ENCODE results near the gene PPP2R3B. TPM values are rescaled to one million over a fixed set of nuclear protein-coding genes. Genes with fewer than 3 reads are reported as not detected.
"Not testable (repeated sequence)": the region's sequence is repeated elsewhere in the genome, so short reads cannot be mapped to it uniquely, and the experiment has no call there.

The PPP2R3B gene
- polyA plus RNA-seq, 1 donor, result 282 TPM

GRCh38 chrX:352582-353314 is 34.0 kb downstream of the PPP2R3B start:
- no peak for DNase-seq

- DNase-seq, result no peak
Observed at GRCh38 chrX:352181-352580, 34.5 kb downstream of the PPP2R3B start.

DNA sequence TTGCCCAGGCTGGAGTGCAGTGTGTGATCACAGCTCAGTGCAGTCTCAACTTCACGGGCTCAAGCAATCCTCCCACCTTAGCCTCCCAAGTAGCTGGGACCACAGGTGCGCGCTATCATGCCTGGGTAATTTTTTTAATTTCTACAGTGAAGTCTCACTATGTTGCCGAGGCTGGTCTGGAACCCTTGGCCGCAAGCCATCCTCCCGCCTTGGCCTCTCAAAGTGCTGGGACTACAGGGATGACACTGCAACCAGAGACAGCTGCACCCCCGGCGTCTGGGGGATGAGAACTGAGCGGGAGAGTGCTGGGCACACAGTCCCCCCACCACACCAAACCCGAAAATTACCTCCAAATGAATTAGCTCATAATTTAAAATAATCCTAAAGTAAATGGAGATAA is 35.0 kb downstream of the PPP2R3B start:
- DNase-seq, result no peak

- not testable (repeated sequence) for DNase-seq
Observed at GRCh38 chrX:351324-351641, 35.4 kb downstream of the PPP2R3B start.

- no peak for DNase-seq
Observed at GRCh38 chrX:350534-351323, 36.0 kb downstream of the PPP2R3B start.

GRCh38 chrX:350148-350533 is 36.6 kb downstream of the PPP2R3B start:
- no peak for DNase-seq

DNA sequence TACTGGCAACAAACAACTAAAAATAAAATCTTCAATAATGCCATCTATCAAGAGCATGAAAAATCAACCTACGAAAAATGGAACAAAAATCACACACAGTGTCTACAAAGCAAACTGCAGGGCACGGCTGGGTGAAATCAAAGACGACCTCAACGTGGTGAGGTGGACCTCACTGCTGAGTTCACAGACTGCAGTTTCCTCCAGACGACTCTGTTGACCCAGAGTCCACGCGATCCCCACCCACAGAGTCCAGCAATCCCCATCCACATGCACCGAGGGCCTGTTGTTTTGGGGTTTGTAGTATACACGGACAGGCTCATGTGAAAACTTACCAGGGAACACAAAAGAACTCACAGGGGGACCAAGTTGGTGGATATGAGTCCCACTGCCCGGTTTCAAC is 37.0 kb downstream of the PPP2R3B start:
- DNase-seq, result no peak

GRCh38 chrX:349196-349595 is 37.5 kb downstream of the PPP2R3B start:
- no peak for DNase-seq

GRCh38 chrX:348461-349117 is 38.1 kb downstream of the PPP2R3B start:
- no peak for DNase-seq

GRCh38 chrX:347351-348117 is 39.2 kb downstream of the PPP2R3B start:
- no peak for DNase-seq

DNA sequence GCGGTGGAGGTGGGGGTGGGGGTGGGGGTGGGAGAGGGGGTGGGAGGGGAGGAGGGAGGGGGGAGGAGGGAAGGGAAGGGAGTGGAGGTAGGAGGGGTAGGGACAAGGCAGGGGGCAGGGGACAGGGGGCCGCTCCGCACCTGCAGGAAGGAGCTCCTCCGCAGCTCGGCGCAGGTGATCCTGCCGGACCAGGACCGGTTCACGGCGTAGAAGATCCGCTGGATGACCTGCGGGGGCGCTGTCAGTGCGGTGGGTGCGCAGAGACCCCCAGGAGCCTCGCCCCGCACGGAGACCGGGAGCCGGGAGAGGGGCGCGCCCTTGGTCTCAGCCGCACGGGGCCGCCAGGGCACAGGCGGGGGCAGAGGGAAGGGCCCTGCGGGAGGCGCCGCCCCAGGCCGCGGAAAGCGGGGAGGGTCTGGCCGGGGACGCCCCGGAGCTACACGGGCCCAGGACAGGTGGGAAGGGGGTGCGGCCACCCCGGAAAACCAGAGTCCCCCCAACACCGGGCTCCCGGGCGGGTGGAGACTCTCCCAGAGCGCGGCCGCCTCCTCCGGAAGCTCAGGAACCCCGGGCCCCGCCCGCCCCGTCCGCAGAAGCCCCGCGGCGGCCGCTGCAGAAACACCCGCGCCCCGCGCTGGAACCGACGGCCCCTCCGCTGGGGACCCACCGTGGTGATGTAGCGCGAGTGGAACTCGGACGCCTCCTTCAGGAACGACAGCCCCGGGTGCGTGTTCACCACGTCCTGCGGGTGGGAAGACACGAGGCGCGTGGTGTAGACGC is 40.5 kb downstream of the PPP2R3B start:
- no peak for DNase-seq

DNA sequence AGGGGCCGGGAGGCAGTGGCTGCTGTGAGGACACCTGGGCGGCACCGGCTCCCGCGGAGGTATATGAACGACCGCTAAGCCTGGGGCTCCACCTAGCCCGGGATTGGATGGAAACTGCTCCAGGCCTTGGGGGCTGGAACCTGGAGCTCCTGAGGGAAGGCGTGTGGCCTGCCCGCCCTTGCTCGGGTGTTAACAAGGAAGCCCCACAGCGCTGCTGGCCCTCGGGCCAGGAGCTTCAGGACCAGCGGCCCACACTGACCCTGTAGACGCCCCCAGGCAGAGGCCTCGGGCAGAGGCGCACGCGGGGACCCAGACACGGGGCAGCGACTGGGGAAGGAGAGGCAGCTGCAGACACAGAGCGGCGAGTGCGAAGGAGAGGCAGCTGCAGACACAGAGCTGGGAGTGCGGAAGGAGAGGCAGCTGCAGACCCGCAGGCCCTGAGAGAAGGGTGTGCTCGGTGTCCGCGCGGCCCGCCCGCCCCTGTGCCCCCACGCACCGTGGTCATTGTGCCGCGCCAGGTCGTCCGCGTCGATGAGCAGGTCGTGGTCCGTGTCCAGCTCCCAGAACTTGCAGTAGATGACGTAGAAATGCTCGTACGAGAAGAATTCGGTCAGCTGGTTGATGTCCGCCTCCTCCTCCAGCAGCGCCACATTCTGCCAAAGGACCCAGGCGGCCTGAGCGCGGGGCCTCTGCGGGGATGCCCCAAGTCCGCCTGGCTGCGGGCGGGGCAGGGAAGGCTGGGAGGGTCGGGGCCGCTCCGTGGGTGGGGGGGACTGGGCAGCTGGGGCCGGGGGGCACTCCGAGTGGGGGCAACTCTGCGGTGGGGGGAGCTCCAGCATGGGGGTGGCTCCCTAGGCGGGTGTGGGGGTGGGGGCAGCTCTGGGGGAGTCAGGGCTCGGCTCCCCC is 41.4 kb downstream of the PPP2R3B start:
- DNase-seq, result no peak

DNA sequence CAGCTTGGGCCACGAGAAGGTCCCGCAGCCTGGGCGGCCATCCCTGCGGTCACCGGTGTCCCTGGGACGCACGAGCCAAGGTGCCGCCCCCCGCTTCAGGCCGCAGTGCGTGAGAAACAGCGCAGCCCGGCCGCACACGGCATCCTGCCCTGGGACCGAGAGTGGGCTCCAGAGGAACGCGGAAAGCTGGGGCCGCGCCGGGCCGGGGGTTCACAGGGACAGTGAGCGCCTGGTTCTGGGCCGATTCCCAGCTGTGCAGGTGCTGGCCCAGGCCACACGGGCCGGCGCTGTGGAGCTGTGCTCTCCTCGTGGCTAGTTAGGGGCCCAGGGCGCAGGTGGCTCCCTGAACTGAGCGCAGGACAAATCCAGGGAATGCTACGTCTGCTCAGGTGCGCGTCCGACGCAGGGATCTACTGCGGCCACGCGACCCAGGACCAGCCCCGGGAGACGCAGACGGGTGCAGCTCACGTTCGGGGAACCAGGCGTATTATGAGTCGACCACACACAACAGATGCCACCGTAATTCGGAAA is 42.3 kb downstream of the PPP2R3B start:
- no peak for DNase-seq

DNA sequence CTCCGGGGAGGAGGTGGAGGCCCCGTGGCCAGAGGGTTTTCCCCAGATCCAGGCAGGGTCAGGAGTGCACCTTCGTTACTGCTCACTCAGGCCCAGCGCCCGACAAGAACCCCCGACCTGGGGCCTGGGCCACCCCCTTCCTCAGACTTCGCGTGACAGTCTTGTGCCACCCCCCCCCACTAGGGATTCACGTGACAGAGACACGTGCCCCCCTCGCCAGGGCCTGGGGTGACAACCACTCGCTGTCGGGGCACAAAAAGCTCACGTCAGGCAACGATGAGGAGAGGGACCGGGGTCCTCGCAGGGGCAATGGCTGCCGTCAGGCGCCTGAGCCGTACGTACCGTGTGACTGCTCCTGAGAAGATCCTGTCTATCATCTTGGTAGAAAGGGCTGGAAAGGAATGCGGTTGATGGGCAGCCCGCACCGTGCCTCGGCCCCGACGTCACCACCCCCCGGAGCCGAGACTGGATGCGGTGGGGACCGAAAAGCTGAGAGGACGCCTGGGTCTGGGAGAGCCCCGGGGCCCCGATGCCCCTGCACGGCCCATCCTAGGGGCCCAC is 45.1 kb downstream of the PPP2R3B start:
- DNase-seq, result no peak

- no peak for DNase-seq
Observed at GRCh38 chrX:340641-341423, 45.9 kb downstream of the PPP2R3B start.

DNA sequence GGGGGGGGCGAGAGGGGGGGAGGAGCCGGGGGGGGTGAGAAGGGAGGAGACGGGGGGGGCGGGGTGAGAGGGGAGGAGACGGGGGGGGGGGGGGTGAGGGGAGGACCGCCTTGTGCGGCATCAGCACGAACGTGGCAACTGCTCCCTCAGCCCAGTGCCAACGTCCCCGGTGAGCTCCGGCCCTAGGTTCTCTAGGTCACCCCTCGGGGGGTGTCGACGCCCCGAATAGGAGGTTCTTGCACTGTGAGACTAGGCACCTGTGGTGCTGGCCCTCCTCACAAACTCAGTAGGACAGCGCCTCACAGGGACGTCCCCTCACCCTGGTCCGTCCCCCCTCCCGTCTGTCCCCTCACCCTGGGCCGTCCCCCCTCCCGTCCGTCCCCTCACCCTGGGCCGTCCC is 46.6 kb downstream of the PPP2R3B start:
- DNase-seq, result no peak

DNA sequence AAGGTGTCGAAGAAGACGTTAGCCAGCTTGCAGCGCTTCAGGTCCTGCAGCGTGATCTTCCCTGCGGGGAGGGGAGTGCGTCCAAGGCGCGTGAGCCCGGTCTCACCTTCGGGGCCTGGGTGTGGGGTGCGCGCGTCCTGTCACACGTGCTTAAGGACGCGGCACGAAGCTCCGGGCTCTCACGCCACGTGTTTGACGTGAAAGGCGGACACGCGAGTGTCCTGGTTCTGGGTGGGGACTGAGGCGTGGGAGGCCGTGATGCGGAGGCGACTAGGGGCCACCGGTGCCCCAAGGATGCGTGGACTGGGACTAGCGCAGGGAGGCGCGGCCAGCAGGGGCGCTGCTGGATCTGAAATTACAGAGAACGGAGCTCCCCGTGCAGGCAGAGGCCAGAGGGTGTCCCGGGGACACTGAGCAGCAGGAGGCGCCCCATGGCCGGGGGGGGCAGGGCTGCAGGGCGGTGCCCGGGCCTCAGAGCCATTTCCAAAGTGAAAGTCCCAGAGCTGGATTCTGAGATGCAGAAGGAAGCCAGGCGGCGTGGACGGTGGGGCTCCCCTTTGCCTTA is 47.8 kb downstream of the PPP2R3B start:
- DNase-seq, result no peak

DNA sequence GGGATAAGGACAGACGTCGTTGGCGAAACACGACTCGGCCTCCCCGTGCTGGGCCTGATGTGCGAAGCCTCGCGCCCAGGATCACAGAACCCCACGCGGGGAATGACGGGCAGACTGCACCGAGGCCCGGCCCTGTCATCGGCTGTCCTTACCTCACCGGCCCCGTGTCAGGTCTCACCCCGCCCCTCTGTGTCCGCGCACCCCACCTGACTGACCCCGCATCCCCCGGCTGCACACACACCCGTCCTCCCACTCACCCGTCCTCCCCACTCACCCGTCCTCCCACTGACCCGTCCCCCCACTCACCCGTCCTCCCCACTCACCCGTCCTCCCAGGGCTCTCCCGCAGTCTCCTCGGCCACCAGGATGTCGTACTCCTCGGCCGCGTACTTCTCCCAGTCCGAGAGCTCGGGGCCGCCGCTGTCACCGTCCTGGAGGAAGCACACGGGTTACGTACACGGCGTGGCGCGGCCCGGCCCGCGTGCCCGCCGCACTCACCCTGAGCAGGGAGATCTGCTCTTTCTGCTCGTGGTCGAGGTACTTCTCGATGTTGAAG is 48.3 kb downstream of the PPP2R3B start:
- no peak for DNase-seq

DNA sequence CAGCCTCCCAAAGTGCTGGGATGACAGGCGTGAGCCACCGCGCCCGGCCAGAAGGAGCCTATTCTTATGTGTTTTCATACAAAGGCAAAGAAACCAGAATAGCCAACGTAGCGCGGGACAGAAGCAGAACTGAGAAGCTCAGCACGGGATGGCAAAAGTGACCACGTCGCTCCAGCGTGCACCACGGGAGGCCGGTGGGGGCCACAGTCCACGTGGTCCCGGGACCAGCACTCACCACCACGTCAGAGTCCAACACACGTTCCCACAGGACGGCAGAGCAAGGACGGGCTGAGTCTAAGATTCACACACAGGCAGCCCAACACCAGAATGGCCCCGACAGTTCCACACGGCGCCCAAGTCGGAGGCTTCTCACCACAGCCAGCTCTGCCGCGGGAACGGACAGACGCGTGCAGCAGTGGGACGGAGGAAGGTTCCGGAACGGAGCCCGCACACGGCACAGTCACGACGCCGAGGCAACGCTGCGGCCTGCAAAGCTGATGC is 49.3 kb downstream of the PPP2R3B start:
- DNase-seq, result no peak
